ENCODE data around the gene SDF4. TPM values are rescaled to one million over a fixed set of nuclear protein-coding genes. Genes with fewer than 3 reads are reported as not detected.
A peak's percentile ranks its signal among the peaks of the same experiment; 100 is the strongest.

Gene SDF4
- total and polyA plus RNA-seq, 2 of the 8 experiments (the other 6 are each of a cell fraction or from before 2014, with no cell fraction given), result 45.5 to 75.6 TPM

DNA sequence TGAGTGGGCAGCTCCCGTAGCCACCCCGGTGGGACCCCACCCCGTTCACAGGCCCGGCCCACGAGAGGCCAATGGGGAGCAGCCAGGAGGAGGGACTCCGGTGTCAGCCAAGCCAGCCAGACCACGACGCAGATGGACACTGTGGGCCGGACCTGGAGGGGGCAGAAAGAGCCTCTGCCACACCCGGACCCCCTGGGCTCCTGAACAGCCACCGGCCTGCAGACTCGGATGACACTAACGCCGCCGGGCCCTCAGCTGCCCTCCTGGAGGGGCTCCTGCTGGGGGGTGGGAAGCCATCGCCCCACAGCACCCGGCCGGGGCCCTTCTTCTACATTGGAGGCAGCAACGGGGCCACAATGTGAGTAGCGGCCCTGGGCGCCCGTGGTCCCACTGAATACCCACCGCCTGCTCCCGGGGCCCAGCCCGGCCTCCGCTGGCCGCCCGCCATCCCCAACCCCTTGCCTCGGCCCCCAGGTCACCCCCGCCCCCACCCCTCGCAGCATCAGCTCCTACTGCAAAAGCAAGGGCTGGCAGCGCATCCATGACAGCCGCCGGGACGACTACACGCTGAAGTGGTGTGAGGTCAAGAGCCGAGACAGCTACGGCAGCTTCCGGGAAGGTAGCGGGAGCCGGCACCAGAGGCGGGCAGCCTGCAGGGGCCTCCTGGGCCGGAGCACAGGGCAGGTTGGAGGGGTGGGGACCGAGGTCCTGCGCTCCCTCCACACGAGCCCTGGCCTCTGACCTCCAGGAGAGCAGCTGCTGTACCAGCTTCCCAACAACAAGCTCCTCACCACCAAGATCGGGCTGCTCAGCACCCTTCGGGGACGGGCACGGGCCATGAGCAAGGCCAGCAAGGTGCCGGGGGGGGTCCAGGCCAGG lies 51.6 kb downstream of the SDF4 start:
- H2BK5ac ChIP-seq (ENCODE audit: low read depth, low read length), result no peak overlapping the region
- POLR2A ChIA-PET (ENCODE audit: partially characterized antibody), result interaction anchor here (0.8 to 0.9 kb wide), 2 partner anchors 18 to 146 kb away, joined by 3 read pairs; no protein-coding TSS in a partner anchor
- no peak overlapping the region for H3K27ac ChIP-seq (ENCODE audit: low read depth, low read length)
- H2BK15ac ChIP-seq (ENCODE audit: low read length), result no peak overlapping the region
- no peak overlapping the region for H3K23ac ChIP-seq (ENCODE audit: insufficient read length)
- no peak overlapping the region for H2BK20ac ChIP-seq (ENCODE audit: low read length)
- H4K8ac ChIP-seq (ENCODE audit: extremely low read depth, insufficient read depth, low read length), result peak overlapping the region; percentile 35; the same call in 1 of the 2 replicates
- peaks cover 2 to 4% of the 10 kb centered on the region in 2 experiments; a peak in 1 of 4 replicates for H3K9me3 ChIP-seq (ENCODE audit: insufficient read depth in 2 of 2, low read depth in 1 of 2, low read length in 1 of 2)
- peaks cover 0 to 7% of the 10 kb centered on the region in 2 experiments for H4K20me1 ChIP-seq (replicated peaks in 1 of 2; ENCODE audit: control insufficient read depth in 1 of 2, insufficient read depth in 2 of 2, low read length in 2 of 2)
- H3K36me3 ChIP-seq (ENCODE audit: control insufficient read depth in 2 of 4, insufficient read depth in 4 of 4, low read length in 3 of 4), result no peaks in the 10 kb centered on the region
- 0 out of 2 replicates have a peak overlapping the region, but pooled peaks have one; percentile 17 for H2BK12ac ChIP-seq (ENCODE audit: low read depth, low read length)
- H2AFZ ChIP-seq (ENCODE audit: low read length), result no peak overlapping the region
- WGBS, 2 experiments (ENCODE audit: extremely low coverage in 1 of 2, insufficient coverage in 1 of 2, insufficient read length in 1 of 2, insufficient replicate concordance in 2 of 2, low coverage in 1 of 2, low lambda C conversion rate in 2 of 2, missing lambda C conversion rate in 1 of 2), result 84% methylated on average over 25 of the region's 51 CpGs; no CpG with 5 or more reads in 1 of the 2 experiments
- no peak overlapping the region; the same call in 1 of the 2 replicates for H3K18ac ChIP-seq (ENCODE audit: extremely low read depth, low read length)
- H2BK120ac ChIP-seq (replicated peaks; ENCODE audit: low read depth, low read length), result no peak overlapping the region
- H3K23me2 ChIP-seq (ENCODE audit: low read depth, low read length), result peaks cover 3% of the 10 kb centered on the region; the same call in 1 of the 2 replicates
- no peak overlapping the region for H4K91ac ChIP-seq (replicated peaks; ENCODE audit: insufficient read length, low read length)
- CTCF ChIA-PET (ENCODE audit: partially characterized antibody), result interaction anchor here (0.7 to 1.5 kb wide), 3 partner anchors 35 to 118 kb away, joined by 3 to 4 read pairs (median 3); no protein-coding TSS in a partner anchor
- H4K5ac ChIP-seq (ENCODE audit: insufficient read length, low read depth, low read length), result no peak overlapping the region
- no peak overlapping the region for H3K14ac ChIP-seq (ENCODE audit: insufficient read length)
- H3K79me2 ChIP-seq (ENCODE audit: control insufficient read depth in 1 of 2, insufficient read depth in 2 of 2, low read length in 2 of 2), result no peaks in the 10 kb centered on the region
- DNase-seq (ENCODE audit: low read depth in 1 of 2, low spot score in 2 of 2), result peak in 1 of 2 experiments; percentile 50
- H3K4me3 ChIP-seq (ENCODE audit: extremely low read depth in 1 of 4, insufficient read depth in 2 of 4, low read depth in 3 of 4, low read length in 4 of 4), result no peak overlapping the region
- TF ChIP-seq SAP30 (IDR thresholded peaks at IDR 0.05; ENCODE audit: insufficient read depth, insufficient replicate concordance, low read length), result no peak
- TF ChIP-seq GABPA (IDR thresholded peaks at IDR 0.05; ENCODE audit: borderline replicate concordance, insufficient read depth, low read length), result peak; percentile 24; the same call in 1 of the 2 replicates
- peaks cover 0 to 7% (median 5%) of the 10 kb centered on the region in 4 experiments; a peak in 4 of 7 replicates for H3K27me3 ChIP-seq (replicated peaks in 1 of 4; ENCODE audit: control insufficient read depth in 3 of 4, extremely low read depth in 1 of 4, insufficient read depth in 3 of 4, low read length in 3 of 4)
- no peak overlapping the region for H3K4ac ChIP-seq (replicated peaks; ENCODE audit: insufficient read length, low read depth, low read length)
- peaks cover 4 to 11% (median 7%) of the 10 kb centered on the region in 4 experiments for H3K4me1 ChIP-seq (replicated peaks in 1 of 4; ENCODE audit: control insufficient read depth in 3 of 4, insufficient read depth in 4 of 4, low read length in 3 of 4)
- FAIRE-seq, result no peak
- H3K79me1 ChIP-seq (ENCODE audit: low read depth, low read length), result no peaks in the 10 kb centered on the region
- no peak overlapping the region for H3K56ac ChIP-seq (replicated peaks; ENCODE audit: insufficient read length, low read depth, low read length)
- no peak overlapping the region for H3K4me2 ChIP-seq (ENCODE audit: insufficient read depth in 1 of 2, low read depth in 2 of 2, low read length in 2 of 2)
- no peak overlapping the region for H3K9ac ChIP-seq (replicated peaks in 1 of 4; ENCODE audit: extremely low read depth in 1 of 4, low read depth in 3 of 4, low read length in 3 of 4)
- H2AK5ac ChIP-seq (ENCODE audit: low read depth, low read length), result no peak overlapping the region

Data from H1 (cell line).